ENCODE measurements around the gene JSRP1.

JSRP1 gene

DNA sequence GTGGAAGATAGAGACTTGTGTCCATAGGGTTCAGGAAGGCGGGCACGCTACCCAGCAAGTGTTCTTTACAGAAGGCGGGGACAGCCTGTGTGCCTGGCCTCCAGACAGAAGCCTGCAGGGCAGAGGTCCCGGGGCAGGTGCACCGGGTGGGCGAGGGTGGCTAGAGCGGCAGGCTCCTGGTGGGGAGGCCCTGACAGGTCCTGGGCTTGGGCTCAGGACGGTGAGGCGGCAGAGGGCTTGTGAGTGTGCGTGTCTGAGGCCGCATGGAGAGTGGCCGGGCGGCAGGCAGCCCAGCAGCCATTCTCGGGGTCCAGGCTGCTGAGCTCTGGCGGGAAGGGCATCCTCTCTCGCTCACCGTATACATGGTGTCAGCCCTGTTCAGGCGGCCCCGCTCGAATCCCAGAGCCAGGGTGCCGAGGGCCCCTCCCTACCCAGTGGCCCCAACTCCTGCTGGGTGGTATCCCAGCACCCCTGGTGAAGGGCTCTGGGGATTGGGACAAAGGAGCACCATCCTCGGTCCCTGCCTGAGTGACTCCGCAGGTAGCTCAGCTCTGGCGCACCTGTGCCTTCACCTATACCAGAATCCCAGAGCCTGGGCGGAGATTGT, 10.1 kb downstream of the JSRP1 start:
- H3K27ac ChIP-seq: no peak overlapping the region
- no peaks in the 10 kb centered on the region for H3K4me1 ChIP-seq
- no peaks in the 10 kb centered on the region for H3K9me3 ChIP-seq (ENCODE audit: control insufficient read depth, low read length)
- peaks cover 3% of the 10 kb centered on the region for H3K27me3 ChIP-seq (ENCODE audit: control insufficient read depth, insufficient read depth, low read length)
- no peak overlapping the region for H3K4me2 ChIP-seq (ENCODE audit: low read length)
- no peak overlapping the region for H3K9ac ChIP-seq
- H2AFZ ChIP-seq: no peak overlapping the region
- peaks cover 14% of the 10 kb centered on the region for H3K79me2 ChIP-seq
- H3K4me3 ChIP-seq (ENCODE audit: low read depth, low read length): no peak overlapping the region
- no peaks in the 10 kb centered on the region for H3K36me3 ChIP-seq (ENCODE audit: control insufficient read depth, insufficient read depth, low read length)
- TF ChIP-seq, protein P1, sequence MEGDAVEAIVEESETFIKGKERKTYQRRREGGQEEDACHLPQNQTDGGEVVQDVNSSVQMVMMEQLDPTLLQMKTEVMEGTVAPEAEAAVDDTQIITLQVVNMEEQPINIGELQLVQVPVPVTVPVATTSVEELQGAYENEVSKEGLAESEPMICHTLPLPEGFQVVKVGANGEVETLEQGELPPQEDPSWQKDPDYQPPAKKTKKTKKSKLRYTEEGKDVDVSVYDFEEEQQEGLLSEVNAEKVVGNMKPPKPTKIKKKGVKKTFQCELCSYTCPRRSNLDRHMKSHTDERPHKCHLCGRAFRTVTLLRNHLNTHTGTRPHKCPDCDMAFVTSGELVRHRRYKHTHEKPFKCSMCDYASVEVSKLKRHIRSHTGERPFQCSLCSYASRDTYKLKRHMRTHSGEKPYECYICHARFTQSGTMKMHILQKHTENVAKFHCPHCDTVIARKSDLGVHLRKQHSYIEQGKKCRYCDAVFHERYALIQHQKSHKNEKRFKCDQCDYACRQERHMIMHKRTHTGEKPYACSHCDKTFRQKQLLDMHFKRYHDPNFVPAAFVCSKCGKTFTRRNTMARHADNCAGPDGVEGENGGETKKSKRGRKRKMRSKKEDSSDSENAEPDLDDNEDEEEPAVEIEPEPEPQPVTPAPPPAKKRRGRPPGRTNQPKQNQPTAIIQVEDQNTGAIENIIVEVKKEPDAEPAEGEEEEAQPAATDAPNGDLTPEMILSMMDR (IDR thresholded peaks at IDR 0.05): no peak

- Histone ChIP-seq H2AFZ (no peak overlapping the region), H3K27me3 (ENCODE audit: control insufficient read depth, insufficient read depth, low read length) (peaks cover 2% of the 10 kb centered on the region), H3K9ac (no peak overlapping the region), H3K36me3 (ENCODE audit: control insufficient read depth, insufficient read depth, low read length) (no peaks in the 10 kb centered on the region), H3K79me2 (peaks cover 22% of the 10 kb centered on the region), H3K4me1 (peaks cover 2% of the 10 kb centered on the region), H3K9me3 (ENCODE audit: control insufficient read depth, low read length) (no peaks in the 10 kb centered on the region), H3K4me3 (ENCODE audit: low read depth, low read length) (no peak overlapping the region), H3K27ac (no peak overlapping the region), H3K4me2 (ENCODE audit: low read length) (no peak overlapping the region)
- TF ChIP-seq, protein P1 (IDR thresholded peaks at IDR 0.05): no peak
Observed at GRCh38 chr19:2245273-2245672, 10.9 kb downstream of the JSRP1 start.

- Histone ChIP-seq H3K9me3 (ENCODE audit: control insufficient read depth, low read length) (no peaks in the 10 kb centered on the region), H3K9ac (no peak overlapping the region), H3K4me3 (ENCODE audit: low read depth, low read length) (no peak overlapping the region), H3K27me3 (ENCODE audit: control insufficient read depth, insufficient read depth, low read length) (no peaks in the 10 kb centered on the region), H3K4me2 (ENCODE audit: low read length) (no peak overlapping the region), H3K27ac (no peak overlapping the region), H3K36me3 (ENCODE audit: control insufficient read depth, insufficient read depth, low read length) (no peaks in the 10 kb centered on the region), H3K4me1 (peaks cover 5% of the 10 kb centered on the region), H3K79me2 (peaks cover 29% of the 10 kb centered on the region), H2AFZ (no peak overlapping the region)
- TF ChIP-seq, protein P1 (IDR thresholded peaks at IDR 0.05): no peak
Observed at GRCh38 chr19:2244486-2244885, 11.7 kb downstream of the JSRP1 start.

DNA sequence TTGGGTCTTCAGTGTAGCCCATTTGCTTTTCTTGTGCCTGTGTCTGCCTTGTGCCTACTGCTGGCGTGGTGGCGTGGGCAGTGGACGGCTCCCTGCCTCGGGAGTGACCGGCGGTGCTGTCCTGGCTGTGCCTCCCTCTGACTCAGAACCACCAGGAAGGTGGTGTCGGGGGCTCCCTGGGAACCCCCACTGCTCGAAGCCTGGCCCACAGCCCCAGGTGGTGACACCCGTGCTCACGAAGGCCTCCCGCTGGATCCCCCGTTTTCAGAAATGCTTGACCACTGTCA, 12.1 kb downstream of the JSRP1 start:
- Histone ChIP-seq H3K4me2 (ENCODE audit: low read length) (no peak overlapping the region), H3K27me3 (ENCODE audit: control insufficient read depth, insufficient read depth, low read length) (no peaks in the 10 kb centered on the region), H3K4me3 (ENCODE audit: low read depth, low read length) (no peak overlapping the region), H3K9me3 (ENCODE audit: control insufficient read depth, low read length) (no peaks in the 10 kb centered on the region), H2AFZ (no peak overlapping the region), H3K36me3 (ENCODE audit: control insufficient read depth, insufficient read depth, low read length) (no peaks in the 10 kb centered on the region), H3K9ac (no peak overlapping the region), H3K27ac (no peak overlapping the region), H3K4me1 (peaks cover 5% of the 10 kb centered on the region), H3K79me2 (peaks cover 33% of the 10 kb centered on the region)
- TF ChIP-seq, protein P1 (IDR thresholded peaks at IDR 0.05): no peak

Measured in parathyroid adenoma (tissue), 2 donors.